CD4-positive, alpha-beta memory T cell (primary cell): Measurements from ENCODE around the gene GALNTL6. TPM values are rescaled to one million over a fixed set of nuclear protein-coding genes. Genes with fewer than 3 reads are reported as not detected.
"Not testable (repeated sequence)": the region's sequence is repeated elsewhere in the genome, so short reads cannot be mapped to it uniquely, and the experiment has no call there.

Source experiments
- CTCF ChIA-PET: fragments of 350-600 bp; sonication (Branson Sonifier 250); formaldehyde crosslinking; loops from one replicate; lab custom pipeline; 2021; ENCODE audit warnings: inconsistent platforms; ENCODE audit not compliant: partially characterized antibody; lab: Charles Lee
- POLR2A ChIA-PET: fragments of 350-600 bp; sonication (Branson Sonifier 250); formaldehyde crosslinking; loops from one replicate; lab custom pipeline; 2021; ENCODE audit not compliant: partially characterized antibody; lab: Charles Lee
- DNase-seq, 5 donors: peaks; one replicate each; pipeline versions ENCODE4 v3.0.0 to v3.0.0-alpha.2; 2020 to 2022; ENCODE audit warnings: mixed read lengths in 1 of 5
- H3K27ac ChIP-seq: one replicate; pipeline ENCODE4 v1.7.0; 2013; ENCODE audit warnings: low read depth, low read length
- H3K27me3 ChIP-seq: 2 replicates; pipeline ENCODE4 v1.7.0; 2013; ENCODE audit warnings: mild to moderate bottlenecking, low read length, moderate library complexity; ENCODE audit not compliant: insufficient read depth
- H3K36me3 ChIP-seq: 2 replicates; pipeline ENCODE4 v1.7.0; 2013; ENCODE audit warnings: mild to moderate bottlenecking, low read length, moderate library complexity; ENCODE audit not compliant: insufficient read depth
- H3K4me1 ChIP-seq: 2 replicates; pipeline ENCODE4 v1.7.0; 2013; ENCODE audit warnings: mild to moderate bottlenecking, low read length, moderate library complexity; ENCODE audit not compliant: insufficient read depth
- H3K4me3 ChIP-seq, 2 donors: one replicate each; pipeline ENCODE4 v1.7.0; 2013; ENCODE audit warnings: low read length in 2 of 2, mild to moderate bottlenecking in 1 of 2
- H3K9me3 ChIP-seq, 2 donors: one replicate each; pipeline ENCODE4 v1.7.0; 2013; ENCODE audit warnings: low read length in 2 of 2, control low read depth in 1 of 2; ENCODE audit not compliant: control insufficient read depth in 1 of 2
- H3K27ac Mint-ChIP-seq, 7 donors: one replicate each; pipeline ENCODE4 v1.8.0; 2020 to 2021; ENCODE audit warnings: mixed read lengths in 7 of 7, mild to moderate bottlenecking in 6 of 7, inconsistent platforms in 3 of 7, moderate library complexity in 3 of 7
- H3K27me3 Mint-ChIP-seq, 2 donors: one replicate each; pipeline ENCODE4 v1.8.0; 2020 to 2021; ENCODE audit warnings: mixed read lengths in 2 of 2
- H3K36me3 Mint-ChIP-seq, 2 donors: one replicate each; pipeline ENCODE4 v1.8.0; 2020 to 2021; ENCODE audit warnings: mixed read lengths in 2 of 2, inconsistent platforms in 1 of 2, mild to moderate bottlenecking in 1 of 2
- H3K4me1 Mint-ChIP-seq, 4 donors: one replicate each; pipeline ENCODE4 v1.8.0; 2020 to 2021; ENCODE audit warnings: mixed read lengths in 4 of 4, mild to moderate bottlenecking in 1 of 4
- H3K4me3 Mint-ChIP-seq, 8 donors: one replicate each; pipeline ENCODE4 v1.8.0; 2020 to 2021; ENCODE audit warnings: mixed read lengths in 8 of 8, mild to moderate bottlenecking in 7 of 8, moderate library complexity in 6 of 8, inconsistent platforms in 3 of 8
- H3K9me3 Mint-ChIP-seq, 8 donors: one replicate each; pipeline ENCODE4 v1.8.0; 2020 to 2021; ENCODE audit warnings: mixed read lengths in 8 of 8, mild to moderate bottlenecking in 5 of 8, inconsistent platforms in 3 of 8, moderate library complexity in 1 of 8
- intact Hi-C: fragments of 100-400 bp; cut with micrococcal nuclease; formaldehyde crosslinking; loops from one replicate; pipeline ENCODE4 v1.15.1; 2023
- polyA plus RNA-seq, 2 donors: library from polyadenylated mRNA; unstranded; fragments of 300-500 nt; fragmentation: Illumina TruSeq; gene quantifications; one replicate each; pipeline ENCODE4 v1.2.3, GENCODE V29; 2021
- total RNA-seq, 2 experiments: library from RNA; stranded (reverse); gene quantifications; one replicate each; pipeline ENCODE4 v1.2.3, GENCODE V29; 2021

GALNTL6 gene
- total and polyA plus RNA-seq, 4 experiments from 2014 or later, result not detected

- H3K27ac ChIP-seq, result no peak overlapping the region
- H3K4me3 ChIP-seq, result no peak overlapping the region
- Mint-ChIP-seq H3K9me3 (peaks cover 0 to 3% (median 0%) of the 10 kb centered on the region in 8 donors), H3K4me1 (no peaks in the 10 kb centered on the region), H3K36me3 (no peaks in the 10 kb centered on the region), H3K27ac (no peak overlapping the region), H3K27me3 (peaks cover 2 to 4% of the 10 kb centered on the region in 2 donors), H3K4me3 (no peak overlapping the region)
- intact Hi-C loops, result no loop called here
- POLR2A ChIA-PET, result no interaction called here
- H3K4me1 ChIP-seq, result no peaks in the 10 kb centered on the region
- no peaks in the 10 kb centered on the region for H3K9me3 ChIP-seq
- no peaks in the 10 kb centered on the region for H3K27me3 ChIP-seq
- no peak for DNase-seq
- CTCF ChIA-PET, result no interaction called here
- no peaks in the 10 kb centered on the region for H3K36me3 ChIP-seq
Measured at GRCh38 chr4:172945611-172946010, 1132.4 kb downstream of the GALNTL6 start.

GRCh38 chr4:172946503-172946902 lies 1133.3 kb downstream of the GALNTL6 start:
- CTCF ChIA-PET, result no interaction called here
- POLR2A ChIA-PET, result no interaction called here
- Histone ChIP-seq H3K27ac (no peak overlapping the region), H3K4me3 (no peak overlapping the region), H3K36me3 (no peaks in the 10 kb centered on the region), H3K4me1 (no peaks in the 10 kb centered on the region), H3K27me3 (no peaks in the 10 kb centered on the region), H3K9me3 (no peaks in the 10 kb centered on the region)
- H3K27me3 Mint-ChIP-seq, result peaks cover 2 to 4% of the 10 kb centered on the region in 2 donors
- H3K27ac Mint-ChIP-seq, result no peak overlapping the region
- intact Hi-C loops, result no loop called here
- peaks cover 0 to 3% (median 0%) of the 10 kb centered on the region in 8 donors for H3K9me3 Mint-ChIP-seq
- DNase-seq, result no peak
- H3K36me3 Mint-ChIP-seq, result no peaks in the 10 kb centered on the region
- no peak overlapping the region for H3K4me3 Mint-ChIP-seq
- H3K4me1 Mint-ChIP-seq, result no peaks in the 10 kb centered on the region

GRCh38 chr4:172947594-172947993 lies 1134.4 kb downstream of the GALNTL6 start:
- Mint-ChIP-seq H3K4me1 (no peaks in the 10 kb centered on the region), H3K4me3 (no peak overlapping the region), H3K27me3 (peaks cover 2 to 3% of the 10 kb centered on the region in 2 donors), H3K9me3 (peaks cover 0 to 2% (median 0%) of the 10 kb centered on the region in 8 donors), H3K27ac (no peak overlapping the region), H3K36me3 (no peaks in the 10 kb centered on the region)
- no peak overlapping the region for H3K4me3 ChIP-seq
- CTCF ChIA-PET, result no interaction called here
- H3K27ac ChIP-seq, result no peak overlapping the region
- POLR2A ChIA-PET, result no interaction called here
- DNase-seq, result no peak
- H3K4me1 ChIP-seq, result no peaks in the 10 kb centered on the region
- no peaks in the 10 kb centered on the region for H3K27me3 ChIP-seq
- no peaks in the 10 kb centered on the region for H3K9me3 ChIP-seq
- H3K36me3 ChIP-seq, result no peaks in the 10 kb centered on the region
- intact Hi-C loops, result no loop called here

DNA sequence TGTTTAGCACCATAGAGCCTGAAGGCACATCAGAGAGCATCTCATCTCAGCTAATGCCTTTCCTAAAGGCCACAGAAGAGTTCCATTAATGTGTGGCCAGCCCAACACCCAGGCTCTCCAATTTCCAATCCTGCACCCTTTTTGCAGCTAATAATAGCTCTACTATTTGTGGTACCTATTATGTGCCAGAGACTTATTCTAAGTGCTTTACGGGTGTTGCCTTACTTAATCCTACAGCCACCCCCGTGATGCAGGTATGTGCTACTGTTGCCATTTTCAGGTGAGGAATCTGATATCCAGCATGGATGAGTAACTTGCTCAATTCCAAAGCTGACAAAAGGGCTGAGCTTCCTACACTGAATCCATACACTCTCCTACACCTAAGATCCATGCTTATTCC lies 1137.8 kb downstream of the GALNTL6 start:
- H3K4me3 Mint-ChIP-seq, result no peak overlapping the region
- Histone ChIP-seq H3K36me3 (no peaks in the 10 kb centered on the region), H3K27me3 (no peaks in the 10 kb centered on the region), H3K4me3 (no peak overlapping the region), H3K27ac (no peak overlapping the region), H3K9me3 (no peaks in the 10 kb centered on the region), H3K4me1 (no peaks in the 10 kb centered on the region)
- no peaks in the 10 kb centered on the region for H3K36me3 Mint-ChIP-seq
- intact Hi-C loops, result no loop called here
- no peaks in the 10 kb centered on the region for H3K9me3 Mint-ChIP-seq
- CTCF ChIA-PET, result no interaction called here
- DNase-seq, result no peak
- no peak overlapping the region for H3K27ac Mint-ChIP-seq
- no peaks in the 10 kb centered on the region for H3K4me1 Mint-ChIP-seq
- peaks cover 2 to 5% of the 10 kb centered on the region in 2 donors for H3K27me3 Mint-ChIP-seq
- POLR2A ChIA-PET, result no interaction called here

- H3K27ac Mint-ChIP-seq, result no peak overlapping the region
Measured at GRCh38 chr4:172951679-172952451, 1138.7 kb downstream of the GALNTL6 start.

GRCh38 chr4:172953896-172954568 lies 1140.8 kb downstream of the GALNTL6 start:
- DNase-seq, result no peak
- intact Hi-C loops, result no loop called here
- CTCF ChIA-PET, result no interaction called here
- Histone ChIP-seq H3K4me1 (no peaks in the 10 kb centered on the region), H3K9me3 (no peaks in the 10 kb centered on the region), H3K36me3 (no peaks in the 10 kb centered on the region), H3K27ac (no peak overlapping the region), H3K27me3 (no peaks in the 10 kb centered on the region), H3K4me3 (no peak overlapping the region)
- POLR2A ChIA-PET, result no interaction called here
- Mint-ChIP-seq H3K27me3 (peaks cover 2 to 4% of the 10 kb centered on the region in 2 donors), H3K36me3 (no peaks in the 10 kb centered on the region), H3K4me3 (no peak overlapping the region), H3K27ac (no peak overlapping the region), H3K9me3 (no peaks in the 10 kb centered on the region), H3K4me1 (no peaks in the 10 kb centered on the region)

More at GRCh38 chr4:172951679-172952451, 1138.7 kb downstream of the GALNTL6 start:
- Histone ChIP-seq H3K4me3 (no peak overlapping the region), H3K4me1 (no peaks in the 10 kb centered on the region), H3K27ac (no peak overlapping the region), H3K27me3 (no peaks in the 10 kb centered on the region), H3K36me3 (no peaks in the 10 kb centered on the region), H3K9me3 (no peaks in the 10 kb centered on the region)
- Mint-ChIP-seq H3K27me3 (peaks cover 2 to 5% of the 10 kb centered on the region in 2 donors), H3K9me3 (no peaks in the 10 kb centered on the region), H3K4me3 (no peak overlapping the region), H3K4me1 (no peaks in the 10 kb centered on the region), H3K36me3 (no peaks in the 10 kb centered on the region)
- CTCF ChIA-PET, result no interaction called here
- intact Hi-C loops, result no loop called here
- no peak for DNase-seq
- POLR2A ChIA-PET, result no interaction called here

DNA sequence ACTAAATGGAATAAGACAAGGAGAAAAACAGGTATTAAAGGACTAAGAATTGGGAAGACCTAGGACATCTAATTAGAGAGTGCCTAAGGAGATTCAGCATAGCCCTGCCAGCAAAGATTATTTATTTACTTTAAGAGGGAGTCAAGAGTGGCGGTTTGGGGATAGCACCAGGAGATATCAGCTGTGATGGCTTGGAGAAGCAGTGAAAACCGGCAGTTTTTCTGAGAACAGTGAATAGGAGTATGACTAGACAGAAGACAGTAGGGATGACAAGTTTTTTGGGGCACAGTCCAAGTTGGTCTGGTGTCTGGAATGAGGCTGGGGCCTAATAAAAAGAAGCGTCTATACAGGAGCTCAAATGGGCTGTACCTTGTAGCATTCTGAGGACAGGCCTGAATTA lies 1143.1 kb downstream of the GALNTL6 start:
- H3K9me3 ChIP-seq, H3K4me3 Mint-ChIP-seq, CTCF ChIA-PET: not testable (repeated sequence)

More for the DNA sequence above, 1143.1 kb downstream of the GALNTL6 start:
- H3K4me1 Mint-ChIP-seq, intact Hi-C loops, H3K27ac ChIP-seq, H3K27me3 Mint-ChIP-seq, DNase-seq, POLR2A ChIA-PET, H3K4me1 ChIP-seq, H3K4me3 ChIP-seq, H3K36me3 Mint-ChIP-seq, H3K36me3 ChIP-seq, H3K9me3 Mint-ChIP-seq, H3K27ac Mint-ChIP-seq, H3K27me3 ChIP-seq: not testable (repeated sequence)
